ENCODE data around the gene CXCL1.

The CXCL1 gene

GRCh38 chr4:73902817-73903547 lies 33.8 kb downstream of the CXCL1 start:
- H3K9ac ChIP-seq (ENCODE audit: low read depth, low read length), result no peak overlapping the region
- no peaks in the 10 kb centered on the region for H3K9me3 ChIP-seq (ENCODE audit: control insufficient read depth, insufficient read depth, low read length)
- H3K36me3 ChIP-seq (ENCODE audit: insufficient read depth, low read length), result no peaks in the 10 kb centered on the region
- H3K4me1 ChIP-seq (ENCODE audit: insufficient read depth, low read length), result no peaks in the 10 kb centered on the region

- Histone ChIP-seq H3K9ac (ENCODE audit: low read depth, low read length) (no peak overlapping the region), H3K36me3 (ENCODE audit: insufficient read depth, low read length) (no peaks in the 10 kb centered on the region), H3K4me1 (ENCODE audit: insufficient read depth, low read length) (no peaks in the 10 kb centered on the region), H3K9me3 (ENCODE audit: control insufficient read depth, insufficient read depth, low read length) (no peaks in the 10 kb centered on the region)
Measured at GRCh38 chr4:73904491-73904890, 35.3 kb downstream of the CXCL1 start.

GRCh38 chr4:73908965-73909364 lies 39.8 kb downstream of the CXCL1 start:
- Histone ChIP-seq H3K9ac (ENCODE audit: low read depth, low read length) (no peak overlapping the region), H3K9me3 (ENCODE audit: control insufficient read depth, insufficient read depth, low read length) (no peaks in the 10 kb centered on the region), H3K4me1 (ENCODE audit: insufficient read depth, low read length) (no peaks in the 10 kb centered on the region), H3K36me3 (ENCODE audit: insufficient read depth, low read length) (no peaks in the 10 kb centered on the region)

GRCh38 chr4:73911746-73912145 lies 42.6 kb downstream of the CXCL1 start:
- no peaks in the 10 kb centered on the region for H3K36me3 ChIP-seq (ENCODE audit: insufficient read depth, low read length)
- H3K9ac ChIP-seq (ENCODE audit: low read depth, low read length), result no peak overlapping the region
- H3K9me3 ChIP-seq (ENCODE audit: control insufficient read depth, insufficient read depth, low read length), result no peaks in the 10 kb centered on the region
- no peaks in the 10 kb centered on the region for H3K4me1 ChIP-seq (ENCODE audit: insufficient read depth, low read length)

GRCh38 chr4:73912191-73912590 lies 43.0 kb downstream of the CXCL1 start:
- Histone ChIP-seq H3K36me3 (ENCODE audit: insufficient read depth, low read length) (no peaks in the 10 kb centered on the region), H3K9ac (ENCODE audit: low read depth, low read length) (no peak overlapping the region), H3K9me3 (ENCODE audit: control insufficient read depth, insufficient read depth, low read length) (no peaks in the 10 kb centered on the region), H3K4me1 (ENCODE audit: insufficient read depth, low read length) (no peaks in the 10 kb centered on the region)

- no peak overlapping the region for H3K9ac ChIP-seq (ENCODE audit: low read depth, low read length)
- H3K36me3 ChIP-seq (ENCODE audit: insufficient read depth, low read length), result no peaks in the 10 kb centered on the region
- no peaks in the 10 kb centered on the region for H3K9me3 ChIP-seq (ENCODE audit: control insufficient read depth, insufficient read depth, low read length)
- no peaks in the 10 kb centered on the region for H3K4me1 ChIP-seq (ENCODE audit: insufficient read depth, low read length)
Measured at GRCh38 chr4:73914071-73914470, 44.9 kb downstream of the CXCL1 start.

- Histone ChIP-seq H3K9me3 (ENCODE audit: control insufficient read depth, insufficient read depth, low read length) (no peaks in the 10 kb centered on the region), H3K9ac (ENCODE audit: low read depth, low read length) (no peak overlapping the region), H3K36me3 (ENCODE audit: insufficient read depth, low read length) (no peaks in the 10 kb centered on the region), H3K4me1 (ENCODE audit: insufficient read depth, low read length) (no peaks in the 10 kb centered on the region)
Measured at GRCh38 chr4:73916172-73916925, 47.2 kb downstream of the CXCL1 start.

GRCh38 chr4:73917081-73917501 lies 47.9 kb downstream of the CXCL1 start:
- no peaks in the 10 kb centered on the region for H3K9me3 ChIP-seq (ENCODE audit: control insufficient read depth, insufficient read depth, low read length)
- H3K9ac ChIP-seq (ENCODE audit: low read depth, low read length), result no peak overlapping the region
- no peaks in the 10 kb centered on the region for H3K36me3 ChIP-seq (ENCODE audit: insufficient read depth, low read length)
- H3K4me1 ChIP-seq (ENCODE audit: insufficient read depth, low read length), result no peaks in the 10 kb centered on the region

DNA sequence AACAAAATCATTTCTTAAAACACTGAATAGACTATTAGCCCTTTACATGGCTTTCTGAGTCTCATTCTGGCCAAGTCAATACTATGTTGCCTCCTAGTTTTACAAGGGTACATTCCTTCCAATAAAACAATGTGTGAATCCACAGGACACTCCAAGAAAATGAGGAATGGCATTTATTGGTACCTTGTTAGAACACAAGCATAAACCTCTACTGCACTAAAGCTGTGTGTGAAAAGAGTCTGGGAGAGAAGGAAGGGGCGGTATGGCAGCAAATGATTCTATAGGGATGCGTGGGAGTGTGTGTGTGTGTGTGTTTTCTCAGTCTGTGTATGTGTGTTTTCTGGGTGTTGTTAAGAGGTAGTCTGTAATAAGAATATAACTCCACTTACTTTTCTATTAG lies 48.9 kb downstream of the CXCL1 start:
- no peaks in the 10 kb centered on the region for H3K4me1 ChIP-seq (ENCODE audit: insufficient read depth, low read length)

GRCh38 chr4:73919691-73920090 lies 50.5 kb downstream of the CXCL1 start:
- H3K9ac ChIP-seq (ENCODE audit: low read depth, low read length), result no peak overlapping the region
- no peaks in the 10 kb centered on the region for H3K9me3 ChIP-seq (ENCODE audit: control insufficient read depth, insufficient read depth, low read length)
- no peaks in the 10 kb centered on the region for H3K4me1 ChIP-seq (ENCODE audit: insufficient read depth, low read length)
- H3K36me3 ChIP-seq (ENCODE audit: insufficient read depth, low read length), result no peaks in the 10 kb centered on the region

More for the DNA sequence above, 48.9 kb downstream of the CXCL1 start:
- H3K36me3 ChIP-seq (ENCODE audit: insufficient read depth, low read length), result no peaks in the 10 kb centered on the region
- H3K9me3 ChIP-seq (ENCODE audit: control insufficient read depth, insufficient read depth, low read length), result no peaks in the 10 kb centered on the region
- no peak overlapping the region for H3K9ac ChIP-seq (ENCODE audit: low read depth, low read length)
